Astrocyte (in vitro differentiated cells and primary cell): ENCODE results near the gene SETD4.

ENCODE experiments used
- CTCF ChIP-seq: IDR thresholded peaks from 2 replicates; pipeline ENCODE4 v1.5.1; 2011; ENCODE audit warnings: low read depth, mild to moderate bottlenecking, inconsistent platforms, low read length, moderate library complexity; ENCODE audit not compliant: insufficient read depth
- EZH2 ChIP-seq: IDR thresholded peaks from 2 replicates; pipeline ENCODE4 v1.6.1; 2012; ENCODE audit warnings: mild to moderate bottlenecking, low read length, inconsistent platforms; ENCODE audit not compliant: insufficient read depth

- TF ChIP-seq CTCF (no peak), EZH2 (no peak)
Measured at GRCh38 chr21:36075953-36076352, 15.6 kb upstream of the SETD4 start.
